ENCODE data around the gene PHYH. TPM values are rescaled to one million over a fixed set of nuclear protein-coding genes. Genes with fewer than 3 reads are reported as not detected.
A peak's percentile ranks its signal among the peaks of the same experiment; 100 is the strongest.

Gene PHYH
- total and polyA plus RNA-seq, 2 of the 4 experiments (the other 2 are of a cell fraction) = 10.9 to 13.4 TPM

DNA sequence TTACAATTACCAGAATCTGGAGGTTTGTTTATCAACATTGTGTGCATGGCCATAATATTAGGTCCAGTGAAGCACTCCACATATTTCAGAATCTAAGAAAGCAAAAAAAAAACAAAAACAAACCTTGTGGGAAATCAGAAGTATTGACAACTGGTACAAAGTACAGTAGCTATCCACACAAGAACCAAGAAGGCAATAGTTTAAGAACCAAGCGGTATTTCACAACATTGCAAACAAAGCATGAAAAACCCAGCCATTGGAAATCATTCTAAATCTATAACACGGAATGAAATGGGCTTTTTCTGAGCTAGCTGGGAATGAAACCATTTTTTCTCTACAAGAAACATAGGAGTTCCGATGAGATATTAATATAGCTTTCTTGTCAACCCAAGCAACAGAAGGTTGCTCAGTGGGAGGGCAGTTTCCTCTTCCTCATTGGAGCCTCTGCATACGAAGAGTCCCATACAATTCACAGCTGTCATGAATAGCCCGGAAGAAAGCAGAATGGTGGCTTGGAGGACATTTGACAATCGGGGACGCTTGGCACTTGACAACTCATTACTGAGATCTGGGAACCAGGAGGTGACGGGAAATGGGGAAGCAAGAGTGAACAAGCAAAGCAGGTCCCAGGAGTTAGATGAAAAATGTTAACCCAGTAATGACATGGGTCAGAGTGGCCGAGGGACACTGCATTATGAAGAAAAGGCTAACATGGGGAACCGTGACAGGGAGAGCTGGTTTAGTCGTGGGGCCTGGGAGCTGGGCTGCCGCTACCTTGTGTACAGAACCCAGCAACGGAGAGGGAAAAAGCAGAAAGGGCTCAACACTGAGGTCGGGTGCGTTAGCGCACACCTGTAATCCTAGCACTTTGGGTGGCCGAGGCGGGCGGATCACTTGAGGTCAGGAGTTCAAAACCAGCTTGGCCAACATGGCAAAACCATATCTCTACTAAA lies 7.8 kb downstream of the PHYH start:
- Histone ChIP-seq H3K23ac (ENCODE audit: low read depth, low read length) (no peak overlapping the region), H4K20me1 (ENCODE audit: insufficient read depth, low read length) (no peaks in the 10 kb centered on the region), H2BK120ac (ENCODE audit: low read depth, low read length) (no peak overlapping the region), H3K79me1 (ENCODE audit: low read depth in 1 of 2, low read length in 2 of 2) (no peaks in the 10 kb centered on the region), H3K4me2 (ENCODE audit: low read depth, low read length) (no peak overlapping the region), H3K18ac (ENCODE audit: low read depth, low read length) (no peak overlapping the region), H3K9ac (ENCODE audit: low read depth, low read length) (no peak overlapping the region), H3K9me3 (ENCODE audit: control insufficient read depth, insufficient read depth, low read length) (no peaks in the 10 kb centered on the region), H3K4me1 (ENCODE audit: control insufficient read depth, insufficient read depth, low read length) (no peaks in the 10 kb centered on the region), H2BK20ac (ENCODE audit: low read depth, low read length) (no peak overlapping the region), H2AFZ (replicated peaks; ENCODE audit: low read length, poor library complexity) (no peak overlapping the region), H3K27me3 (ENCODE audit: control insufficient read depth, insufficient read depth, low read length) (no peaks in the 10 kb centered on the region), H3K4me3 (ENCODE audit: insufficient read depth, low read depth, low read length) (no peak overlapping the region), H2AK9ac (replicated peaks; ENCODE audit: low read depth, low read length, poor library complexity) (no peak overlapping the region), H3K27ac (ENCODE audit: insufficient read depth, low read length) (no peak overlapping the region), H2BK5ac (ENCODE audit: low read depth, low read length, poor library complexity, severe bottlenecking) (no peak overlapping the region), H3K36me3 (ENCODE audit: control insufficient read depth, insufficient read depth, low read length) (peaks cover 6% of the 10 kb centered on the region), H2BK15ac (ENCODE audit: low read depth, low read length) (no peak overlapping the region), H3K4ac (ENCODE audit: low read depth, low read length) (no peak overlapping the region), H3K9me1 (ENCODE audit: insufficient read depth, low read length) (peaks cover 5% of the 10 kb centered on the region; the same call in 1 of the 2 replicates), H4K8ac (ENCODE audit: low read depth in 2 of 2, low read length in 2 of 2) (no peak overlapping the region), H4K5ac (ENCODE audit: low read depth, low read length) (no peak overlapping the region), H3K56ac (ENCODE audit: extremely low read depth, insufficient read depth, low read length) (no peak overlapping the region), H3K14ac (replicated peaks; ENCODE audit: low read depth, low read length) (no peak overlapping the region), H4K91ac (ENCODE audit: insufficient read depth, low read depth, low read length) (no peak overlapping the region), H2AK5ac (ENCODE audit: low read depth, low read length) (no peak overlapping the region)
- intact Hi-C loops (cut with micrococcal nuclease) (no loop called here), in situ Hi-C loops (cut with MboI; ENCODE audit: low sequenced_read_pairs) (no loop called here), dilution Hi-C loops (cut with HindIII; ENCODE audit: low sequenced_read_pairs, unreplicated experiment) (no loop called here)
- POLR2A ChIA-PET (ENCODE audit: unreplicated experiment) = no interaction called here
- CTCF ChIA-PET = no interaction called here
- no peak for ATAC-seq (ENCODE audit: low read depth)
- TF ChIP-seq NFE2L2 (IDR thresholded peaks at IDR 0.05; ENCODE audit: low read depth, low read length) (no peak), CEBPB (IDR thresholded peaks at IDR 0.05; ENCODE audit: low read depth, low read length) (peak; percentile 26; the same call in 1 of the 2 replicates)
- TF ChIP-seq, protein P1, sequence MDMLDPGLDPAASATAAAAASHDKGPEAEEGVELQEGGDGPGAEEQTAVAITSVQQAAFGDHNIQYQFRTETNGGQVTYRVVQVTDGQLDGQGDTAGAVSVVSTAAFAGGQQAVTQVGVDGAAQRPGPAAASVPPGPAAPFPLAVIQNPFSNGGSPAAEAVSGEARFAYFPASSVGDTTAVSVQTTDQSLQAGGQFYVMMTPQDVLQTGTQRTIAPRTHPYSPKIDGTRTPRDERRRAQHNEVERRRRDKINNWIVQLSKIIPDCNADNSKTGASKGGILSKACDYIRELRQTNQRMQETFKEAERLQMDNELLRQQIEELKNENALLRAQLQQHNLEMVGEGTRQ (IDR thresholded peaks at IDR 0.05; ENCODE audit: low read depth, low read length) = no peak
- WGBS, 2 experiments (ENCODE audit: extremely low coverage in 2 of 2, insufficient read length in 1 of 2) = 83% methylated on average over 13 of the region's 19 CpGs; no CpG with 5 or more reads in 1 of the 2 experiments
- no TSS peak for BruUV-seq (replicated peaks)
- no peak for DNase-seq
